ENCODE results near the gene TMEM176B. TPM values are rescaled to one million over a fixed set of nuclear protein-coding genes. Genes with fewer than 3 reads are reported as not detected.

The TMEM176B gene
- polyA plus RNA-seq, 3 donors: 30.6 to 1,279 (median 415) TPM

- Histone ChIP-seq H3K79me2 (ENCODE audit: insufficient read depth, low read length) (no peaks in the 10 kb centered on the region), H3K4me3 (replicated peaks in 1 of 3; ENCODE audit: low read depth in 2 of 3, low read length in 3 of 3) (no peak overlapping the region), H3K27me3 (ENCODE audit: control insufficient read depth in 2 of 2, insufficient read depth in 2 of 2, low read length in 2 of 2) (no peaks in the 10 kb centered on the region), H2AFZ (ENCODE audit: insufficient read depth, low read depth, low read length, poor library complexity, severe bottlenecking) (no peak overlapping the region), H4K20me1 (ENCODE audit: insufficient read depth, low read length) (no peaks in the 10 kb centered on the region), H3K9me3 (replicated peaks in 1 of 2; ENCODE audit: control insufficient read depth in 1 of 2, insufficient read depth in 1 of 2, low read length in 2 of 2) (peaks cover 0 to 3% of the 10 kb centered on the region in 2 donors), H3K9ac (ENCODE audit: insufficient read depth, low read length, poor library complexity, severe bottlenecking) (no peak overlapping the region), H3K36me3 (replicated peaks in 1 of 2; ENCODE audit: control insufficient read depth in 1 of 2, insufficient read depth in 2 of 2, low read length in 2 of 2) (peaks cover 0 to 46% of the 10 kb centered on the region in 2 donors), H3K4me2 (replicated peaks; ENCODE audit: extremely low read depth, low read length, poor library complexity, severe bottlenecking) (no peak overlapping the region), H3K27ac (ENCODE audit: low read depth in 1 of 2, low read length in 2 of 2) (no peak overlapping the region), H3K4me1 (ENCODE audit: control insufficient read depth in 1 of 2, insufficient read depth in 2 of 2, low read length in 2 of 2) (no peaks in the 10 kb centered on the region)
- no peak for DNase-seq
- Mint-ChIP-seq H3K9me3 (peaks cover 6 to 18% (median 16%) of the 10 kb centered on the region in 7 donors), H3K36me3 (peaks cover 33 to 68% of the 10 kb centered on the region in 2 donors), H3K27me3 (ENCODE audit: low read depth in 3 of 3) (no peaks in the 10 kb centered on the region), H3K4me1 (peaks cover 2% of the 10 kb centered on the region), H3K4me3 (no peak overlapping the region), H3K27ac (no peak overlapping the region)
- no peak for TF ChIP-seq CTCF (IDR thresholded peaks at IDR 0.05)
- WGBS (ENCODE audit: insufficient coverage): no CpG with 5 or more reads among the region's 4 CpGs
- intact Hi-C loops (cut with micrococcal nuclease): loop anchor here in 1 of 2 donors (5.0 kb wide), 1 partner anchor 38 kb away; no protein-coding TSS in a partner anchor
Observed at GRCh38 chr7:150769768-150770167, 30.4 kb downstream of the TMEM176B start.

DNA sequence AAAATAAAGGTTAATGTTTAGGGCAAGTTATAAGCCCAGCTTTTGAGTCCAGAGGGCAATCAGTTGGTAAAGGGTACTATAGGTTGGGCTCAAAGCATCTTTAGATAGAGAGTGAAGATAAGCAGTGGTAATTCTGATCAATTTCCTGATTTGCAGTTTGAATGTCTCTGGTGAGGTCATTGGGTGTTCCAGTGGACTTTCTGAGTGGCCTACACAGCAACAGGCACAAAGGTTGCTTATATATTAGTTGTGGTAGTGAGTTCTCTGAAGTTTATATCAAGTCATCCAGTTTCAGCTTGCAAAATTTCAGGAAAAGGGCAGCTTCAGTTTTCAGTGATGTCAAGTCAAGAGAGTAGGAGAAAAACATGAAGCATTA, 33.8 kb downstream of the TMEM176B start:
- no peaks in the 10 kb centered on the region for H3K27me3 ChIP-seq (ENCODE audit: control insufficient read depth in 2 of 2, insufficient read depth in 2 of 2, low read length in 2 of 2)
- no peak overlapping the region for H3K27ac Mint-ChIP-seq
- no peak for TF ChIP-seq CTCF (IDR thresholded peaks at IDR 0.05)

More for the DNA sequence above, 33.8 kb downstream of the TMEM176B start:
- intact Hi-C loops (cut with micrococcal nuclease): no loop called here
- no peaks in the 10 kb centered on the region for H3K4me1 ChIP-seq (ENCODE audit: control insufficient read depth in 1 of 2, insufficient read depth in 2 of 2, low read length in 2 of 2)
- H3K79me2 ChIP-seq (ENCODE audit: insufficient read depth, low read length): no peaks in the 10 kb centered on the region
- no peak overlapping the region for H3K4me3 Mint-ChIP-seq
- H3K9me3 Mint-ChIP-seq: peaks cover 6 to 11% (median 8%) of the 10 kb centered on the region in 7 donors
- H3K9ac ChIP-seq (ENCODE audit: insufficient read depth, low read length, poor library complexity, severe bottlenecking): no peak overlapping the region
- no peak overlapping the region for H2AFZ ChIP-seq (ENCODE audit: insufficient read depth, low read depth, low read length, poor library complexity, severe bottlenecking)
- no peak overlapping the region for H3K27ac ChIP-seq (ENCODE audit: low read depth in 1 of 2, low read length in 2 of 2)
- H3K36me3 Mint-ChIP-seq: peaks cover 32 to 58% of the 10 kb centered on the region in 2 donors
- peaks cover 0 to 46% of the 10 kb centered on the region in 2 donors for H3K36me3 ChIP-seq (replicated peaks in 1 of 2; ENCODE audit: control insufficient read depth in 1 of 2, insufficient read depth in 2 of 2, low read length in 2 of 2)
- H3K4me3 ChIP-seq (replicated peaks in 1 of 3; ENCODE audit: low read depth in 2 of 3, low read length in 3 of 3): no peak overlapping the region
- DNase-seq: no peak
- no peaks in the 10 kb centered on the region for H3K4me1 Mint-ChIP-seq
- no peak overlapping the region for H3K4me2 ChIP-seq (replicated peaks; ENCODE audit: extremely low read depth, low read length, poor library complexity, severe bottlenecking)
- H3K9me3 ChIP-seq (replicated peaks in 1 of 2; ENCODE audit: control insufficient read depth in 1 of 2, insufficient read depth in 1 of 2, low read length in 2 of 2): peaks cover 0 to 4% of the 10 kb centered on the region in 2 donors
- H3K27me3 Mint-ChIP-seq (ENCODE audit: low read depth in 3 of 3): peaks cover 0 to 2% (median 0%) of the 10 kb centered on the region in 3 donors
- H4K20me1 ChIP-seq (ENCODE audit: insufficient read depth, low read length): no peaks in the 10 kb centered on the region

Data from CD14-positive monocyte (primary cell).